Stimulated activated CD4-positive, alpha-beta T cell treated with anti-CD3 and anti-CD28 coated beads, TNF-alpha, amount 100 ng/mL, for 4 hours (primary cell): ENCODE data around the gene HSD17B11.
"Not testable (repeated sequence)": the region's sequence is repeated elsewhere in the genome, so short reads cannot be mapped to it uniquely, and the experiment has no call there.

Experiments
- DNase-seq, 3 experiments: peaks; one replicate each; pipeline ENCODE4 v3.0.0-alpha.2; 2020; ENCODE audit warnings: low read depth in 3 of 3

Gene HSD17B11

GRCh38 chr4:87405211-87405820 lies 14.3 kb upstream of the HSD17B11 start:
- DNase-seq = no peak

- not testable (repeated sequence) for DNase-seq
These were observed 12.7 kb upstream of the HSD17B11 start for GRCh38 chr4:87403732-87404131.

GRCh38 chr4:87399954-87400353 lies 9.0 kb upstream of the HSD17B11 start:
- no peak for DNase-seq

GRCh38 chr4:87399148-87399547 lies 8.2 kb upstream of the HSD17B11 start:
- no peak for DNase-seq

GRCh38 chr4:87395851-87396250 lies 4.9 kb upstream of the HSD17B11 start:
- DNase-seq = not testable (repeated sequence)

- not testable (repeated sequence) for DNase-seq
These were observed 4.1 kb upstream of the HSD17B11 start for GRCh38 chr4:87395073-87395472.

GRCh38 chr4:87392183-87392582 lies 1.2 kb upstream of the HSD17B11 start:
- DNase-seq = no peak

GRCh38 chr4:87391576-87392054 lies 627 bp upstream of the HSD17B11 start:
- no peak for DNase-seq

GRCh38 chr4:87390551-87390890 lies 467 bp downstream of the HSD17B11 start:
- DNase-seq = no peak

GRCh38 chr4:87390055-87390454 lies 933 bp downstream of the HSD17B11 start:
- DNase-seq = not testable (repeated sequence)

GRCh38 chr4:87388901-87389300 lies 2.1 kb downstream of the HSD17B11 start:
- DNase-seq = no peak

- no peak for DNase-seq
These were observed 3.8 kb downstream of the HSD17B11 start for GRCh38 chr4:87387237-87387636.

- DNase-seq = not testable (repeated sequence)
These were observed 6.4 kb downstream of the HSD17B11 start for GRCh38 chr4:87384466-87385132.

- DNase-seq = no peak
These were observed 8.1 kb downstream of the HSD17B11 start for GRCh38 chr4:87382931-87383330.

GRCh38 chr4:87382116-87382515 lies 8.9 kb downstream of the HSD17B11 start:
- no peak for DNase-seq

GRCh38 chr4:87377816-87378215 lies 13.2 kb downstream of the HSD17B11 start:
- DNase-seq = no peak

GRCh38 chr4:87375719-87376291 lies 15.2 kb downstream of the HSD17B11 start:
- DNase-seq = no peak

- no peak for DNase-seq
These were observed 20.9 kb downstream of the HSD17B11 start for GRCh38 chr4:87370068-87370467.

GRCh38 chr4:87366521-87367162 lies 24.3 kb downstream of the HSD17B11 start:
- no peak for DNase-seq

GRCh38 chr4:87365348-87365747 lies 25.6 kb downstream of the HSD17B11 start:
- no peak for DNase-seq

GRCh38 chr4:87363552-87363951 lies 27.4 kb downstream of the HSD17B11 start:
- DNase-seq = no peak

GRCh38 chr4:87360338-87360935 lies 30.6 kb downstream of the HSD17B11 start:
- DNase-seq = no peak
